Transverse colon (tissue), 3 donors: ENCODE data around the gene ZMIZ1.

Experiments
- CTCF ChIP-seq, 5 experiments: fragments of 200-600 bp in 3 of 5; fragments of 450-650 bp in 2 of 5; sonication (generic) in 3 of 5; IDR thresholded peaks; 1 replicate in 2 of 5; 2 replicates in 3 of 5; pipeline ENCODE4 v1.5.1; 2016 to 2017; ENCODE audit warnings: antibody characterized with exemption in 5 of 5, inconsistent platforms in 3 of 5, mild to moderate bottlenecking in 2 of 5, moderate library complexity in 1 of 5
- EP300 ChIP-seq: sonication (generic); formaldehyde crosslinking; IDR thresholded peaks from one replicate; pipeline ENCODE4 v1.6.1; 2017; ENCODE audit warnings: antibody characterized with exemption, low read depth
- POLR2A ChIP-seq: fragments of 450-650 bp; IDR thresholded peaks from one replicate; pipeline ENCODE4 v1.6.1; 2016; ENCODE audit warnings: antibody characterized with exemption, mild to moderate bottlenecking, moderate library complexity

GRCh38 chr10:79346388-79347225 lies 277.8 kb downstream of the ZMIZ1 start:
- no peak for TF ChIP-seq CTCF (IDR thresholded peaks at IDR 0.05)
- no peak for TF ChIP-seq POLR2A
- TF ChIP-seq EP300: no peak
